Activated CD4-positive, alpha-beta memory T cell treated with anti-CD3 and anti-CD28 coated beads, Interleukin-2, amount 10 ng/mL, durations not matched to agents 7 days and 5 days (primary cell): ENCODE measurements around the gene HIGD1A. TPM values are rescaled to one million over a fixed set of nuclear protein-coding genes. Genes with fewer than 3 reads are reported as not detected.
A peak's percentile ranks its signal among the peaks of the same experiment; 100 is the strongest.

Experiments
- CTCF ChIA-PET: fragments of 350-600 bp; sonication (Branson Sonifier 250); formaldehyde crosslinking; loops from one replicate; lab custom pipeline; 2021; ENCODE audit warnings: antibody characterized with exemption, inconsistent platforms; lab: Charles Lee
- POLR2A ChIA-PET: fragments of 350-600 bp; sonication (Branson Sonifier 250); formaldehyde crosslinking; loops from one replicate; lab custom pipeline; 2021; ENCODE audit warnings: antibody characterized with exemption; lab: Charles Lee
- DNase-seq: peaks from one replicate; pipeline ENCODE4 v3.0.0-alpha.2; 2020
- H3K27ac Mint-ChIP-seq: one replicate; pipeline ENCODE4 v1.8.0; 2021; ENCODE audit warnings: mild to moderate bottlenecking, mixed read lengths
- H3K27me3 Mint-ChIP-seq: one replicate; pipeline ENCODE4 v1.8.0; 2021; ENCODE audit warnings: mixed read lengths
- H3K36me3 Mint-ChIP-seq: one replicate; pipeline ENCODE4 v1.8.0; 2021; ENCODE audit warnings: low read depth, mixed read lengths
- H3K4me1 Mint-ChIP-seq: one replicate; pipeline ENCODE4 v1.8.0; 2021; ENCODE audit warnings: mixed read lengths
- H3K4me3 Mint-ChIP-seq: one replicate; pipeline ENCODE4 v1.8.0; 2021; ENCODE audit warnings: mild to moderate bottlenecking, mixed read lengths
- H3K9me3 Mint-ChIP-seq: one replicate; pipeline ENCODE4 v1.8.0; 2021; ENCODE audit warnings: mixed read lengths
- total RNA-seq, 2 experiments: library from RNA; stranded (reverse); gene quantifications; one replicate each; pipeline ENCODE4 v1.2.3, GENCODE V29; 2021

The HIGD1A gene
- total RNA-seq = 10 to 100 TPM; 56.9 to 61.2 TPM

- H3K4me1 Mint-ChIP-seq = peaks cover 44% of the 10 kb centered on the region
- H3K4me3 Mint-ChIP-seq = peak within 1 kb of the TSS; percentile 98
- H3K9me3 Mint-ChIP-seq = no peaks in the 10 kb centered on the region
- peaks cover 23% of the 10 kb centered on the region for H3K36me3 Mint-ChIP-seq
- DNase-seq = peak; percentile 95
- ChIA-PET CTCF (interaction anchor here (1.0 to 2.3 kb wide), 6 partner anchors 10 to 77 kb away, joined by 3 to 8 read pairs (median 4); no protein-coding TSS in a partner anchor), POLR2A (interaction anchor here (0.6 to 2.5 kb wide), 11 partner anchors 9 to 142 kb away, joined by 3 to 8 read pairs (median 4); no protein-coding TSS in a partner anchor)
- H3K27ac Mint-ChIP-seq = peak within 1 kb of the TSS; percentile 89
- peaks cover 18% of the 10 kb centered on the region for H3K27me3 Mint-ChIP-seq
Observed at GRCh38 chr3:42804106-42804830, at the start of gene HIGD1A. TSS of gene HIGD1A (minus strand) at chr3:42804490. CDS start at chr3:42794253, 10,237 bp downstream.

- ChIA-PET POLR2A (no interaction called here), CTCF (no interaction called here)
- no peaks in the 10 kb centered on the region for H3K36me3 Mint-ChIP-seq
- no peak overlapping the region for H3K27ac Mint-ChIP-seq
- H3K27me3 Mint-ChIP-seq = peaks cover 10% of the 10 kb centered on the region
- no peak for DNase-seq
- no peak overlapping the region for H3K4me3 Mint-ChIP-seq
- H3K9me3 Mint-ChIP-seq = no peaks in the 10 kb centered on the region
- peaks cover 3% of the 10 kb centered on the region for H3K4me1 Mint-ChIP-seq
Observed at GRCh38 chr3:42853739-42854302, 49.5 kb upstream of the HIGD1A start.

GRCh38 chr3:42853056-42853455 is 48.8 kb upstream of the HIGD1A start:
- Mint-ChIP-seq H3K27ac (no peak overlapping the region), H3K36me3 (no peaks in the 10 kb centered on the region), H3K9me3 (no peaks in the 10 kb centered on the region), H3K4me3 (no peak overlapping the region), H3K4me1 (peaks cover 3% of the 10 kb centered on the region), H3K27me3 (peaks cover 5% of the 10 kb centered on the region)
- ChIA-PET CTCF (interaction anchor here (1.1 kb wide), 1 partner anchor 28 kb away, joined by 3 read pairs; no protein-coding TSS in a partner anchor), POLR2A (no interaction called here)
- no peak for DNase-seq

- no peaks in the 10 kb centered on the region for H3K9me3 Mint-ChIP-seq
- H3K36me3 Mint-ChIP-seq = no peaks in the 10 kb centered on the region
- H3K27me3 Mint-ChIP-seq = peaks cover 5% of the 10 kb centered on the region
- no peak for DNase-seq
- POLR2A ChIA-PET = no interaction called here
- no peak overlapping the region for H3K4me3 Mint-ChIP-seq
- peaks cover 8% of the 10 kb centered on the region for H3K4me1 Mint-ChIP-seq
- CTCF ChIA-PET = interaction anchor here (0.9 to 1.1 kb wide), 2 partner anchors 21 to 29 kb away, joined by 3 read pairs; no protein-coding TSS in a partner anchor
- H3K27ac Mint-ChIP-seq = no peak overlapping the region
Observed at GRCh38 chr3:42852441-42852840, 48.2 kb upstream of the HIGD1A start.

- peaks cover 19% of the 10 kb centered on the region for H3K4me1 Mint-ChIP-seq
- DNase-seq = no peak
- no peaks in the 10 kb centered on the region for H3K36me3 Mint-ChIP-seq
- no peaks in the 10 kb centered on the region for H3K9me3 Mint-ChIP-seq
- H3K27ac Mint-ChIP-seq = no peak overlapping the region
- POLR2A ChIA-PET = no interaction called here
- no peak overlapping the region for H3K4me3 Mint-ChIP-seq
- CTCF ChIA-PET = interaction anchor here (0.9 to 1.7 kb wide), 2 partner anchors 20 kb away, joined by 3 to 5 read pairs; no protein-coding TSS in a partner anchor
- no peaks in the 10 kb centered on the region for H3K27me3 Mint-ChIP-seq
Observed at GRCh38 chr3:42851228-42851834, 47.0 kb upstream of the HIGD1A start.

GRCh38 chr3:42850263-42850662 is 46.0 kb upstream of the HIGD1A start:
- no peaks in the 10 kb centered on the region for H3K36me3 Mint-ChIP-seq
- no peak for DNase-seq
- H3K4me3 Mint-ChIP-seq = no peak overlapping the region
- CTCF ChIA-PET = interaction anchor here (1.7 kb wide), 1 partner anchor 19 kb away, joined by 5 read pairs; no protein-coding TSS in a partner anchor
- H3K27ac Mint-ChIP-seq = no peak overlapping the region
- POLR2A ChIA-PET = no interaction called here
- no peaks in the 10 kb centered on the region for H3K27me3 Mint-ChIP-seq
- no peaks in the 10 kb centered on the region for H3K9me3 Mint-ChIP-seq
- peaks cover 20% of the 10 kb centered on the region for H3K4me1 Mint-ChIP-seq

- Mint-ChIP-seq H3K4me3 (no peak overlapping the region), H3K4me1 (peaks cover 20% of the 10 kb centered on the region), H3K9me3 (no peaks in the 10 kb centered on the region), H3K36me3 (no peaks in the 10 kb centered on the region), H3K27me3 (no peaks in the 10 kb centered on the region), H3K27ac (no peak overlapping the region)
- POLR2A ChIA-PET = interaction anchor here (1.0 kb wide), 1 partner anchor 16 kb away, joined by 3 read pairs; no protein-coding TSS in a partner anchor
- no peak for DNase-seq
- CTCF ChIA-PET = no interaction called here
Observed at GRCh38 chr3:42849017-42849416, 44.7 kb upstream of the HIGD1A start.

GRCh38 chr3:42847731-42848130 is 43.4 kb upstream of the HIGD1A start:
- Mint-ChIP-seq H3K27ac (peak overlapping the region; percentile 16), H3K4me1 (peaks cover 20% of the 10 kb centered on the region), H3K36me3 (no peaks in the 10 kb centered on the region), H3K27me3 (peaks cover 2% of the 10 kb centered on the region), H3K9me3 (no peaks in the 10 kb centered on the region), H3K4me3 (no peak overlapping the region)
- no peak for DNase-seq
- POLR2A ChIA-PET = interaction anchor here (0.5 kb wide), 1 partner anchor 121 kb away, joined by 3 read pairs; no protein-coding TSS in a partner anchor
- CTCF ChIA-PET = interaction anchor here (1.2 to 1.4 kb wide), 2 partner anchors 8 to 16 kb away, joined by 3 to 4 read pairs; no protein-coding TSS in a partner anchor

GRCh38 chr3:42846685-42847522 is 42.6 kb upstream of the HIGD1A start:
- H3K27me3 Mint-ChIP-seq = peaks cover 2% of the 10 kb centered on the region
- DNase-seq = peak; percentile 27
- POLR2A ChIA-PET = no interaction called here
- peaks cover 17% of the 10 kb centered on the region for H3K4me1 Mint-ChIP-seq
- peak overlapping the region; percentile 67 for H3K27ac Mint-ChIP-seq
- H3K9me3 Mint-ChIP-seq = no peaks in the 10 kb centered on the region
- H3K4me3 Mint-ChIP-seq = peak overlapping the region; percentile 22
- no peaks in the 10 kb centered on the region for H3K36me3 Mint-ChIP-seq
- CTCF ChIA-PET = interaction anchor here (1.4 kb wide), 1 partner anchor 15 kb away, joined by 4 read pairs; no protein-coding TSS in a partner anchor

- CTCF ChIA-PET = interaction anchor here (1.6 kb wide), 1 partner anchor 36 kb away, joined by 5 read pairs; no protein-coding TSS in a partner anchor
- Mint-ChIP-seq H3K4me1 (peaks cover 17% of the 10 kb centered on the region), H3K4me3 (no peak overlapping the region)
Observed at GRCh38 chr3:42844815-42845214, 40.5 kb upstream of the HIGD1A start.

GRCh38 chr3:42844412-42844713 is 40.1 kb upstream of the HIGD1A start:
- peaks cover 17% of the 10 kb centered on the region for H3K4me1 Mint-ChIP-seq
- no peaks in the 10 kb centered on the region for H3K36me3 Mint-ChIP-seq
- H3K27me3 Mint-ChIP-seq = peaks cover 2% of the 10 kb centered on the region
- ChIA-PET CTCF (interaction anchor here (1.6 kb wide), 1 partner anchor 37 kb away, joined by 5 read pairs; no protein-coding TSS in a partner anchor), POLR2A (no interaction called here)
- no peak overlapping the region for H3K27ac Mint-ChIP-seq
- DNase-seq = no peak
- no peak overlapping the region for H3K4me3 Mint-ChIP-seq
- no peaks in the 10 kb centered on the region for H3K9me3 Mint-ChIP-seq

More at GRCh38 chr3:42844815-42845214, 40.5 kb upstream of the HIGD1A start:
- Mint-ChIP-seq H3K27me3 (peaks cover 2% of the 10 kb centered on the region), H3K9me3 (no peaks in the 10 kb centered on the region), H3K27ac (no peak overlapping the region), H3K36me3 (no peaks in the 10 kb centered on the region)
- POLR2A ChIA-PET = no interaction called here
- DNase-seq = no peak
